Ascending aorta (tissue), 2 donors: ENCODE data around the gene SMDT1. TPM values are rescaled to one million over a fixed set of nuclear protein-coding genes. Genes with fewer than 3 reads are reported as not detected.

Experiments
- DNase-seq, 2 donors: peaks; one replicate each; pipeline ENCODE4 v3.0.0-alpha.2; 2019; ENCODE audit warnings: low spot score in 2 of 2
- H3K27ac ChIP-seq, 2 donors: fragments of 200-600 bp; sonication (generic); one replicate each; pipeline ENCODE4 v1.5.1; 2016 to 2017; ENCODE audit warnings: mild to moderate bottlenecking in 1 of 2
- H3K27me3 ChIP-seq: fragments of 200-600 bp; sonication (generic); one replicate; pipeline ENCODE4 v1.5.1; 2017
- H3K36me3 ChIP-seq, 2 donors: fragments of 200-600 bp; sonication (generic); one replicate each; pipeline ENCODE4 v1.5.1; 2016
- H3K4me1 ChIP-seq, 2 donors: fragments of 200-600 bp; sonication (generic); one replicate each; pipeline ENCODE4 v1.5.1; 2016 to 2017; ENCODE audit warnings: mild to moderate bottlenecking in 1 of 2
- H3K4me3 ChIP-seq, 2 donors: fragments of 200-600 bp; sonication (generic); one replicate each; pipeline ENCODE4 v1.5.1; 2016 to 2017; ENCODE audit warnings: mild to moderate bottlenecking in 1 of 2
- H3K9me3 ChIP-seq, 2 donors: fragments of 200-600 bp; sonication (generic); one replicate each; pipeline ENCODE4 v1.5.1; 2016
- intact Hi-C: fragments of 100-400 bp; cut with DNase I; formaldehyde crosslinking; loops from one replicate; pipeline ENCODE4 v1.15.1; 2023
- total RNA-seq: library from RNA; depleted of rRNA; stranded (reverse); fragments of >200 nt; gene quantifications from one replicate; pipeline ENCODE4 v1.1.0, GENCODE V29; 2016
- TF ChIP-seq, protein P1 (sequence below), 3 experiments: fragments of 200-600 bp in 2 of 3; fragments of 450-650 bp in 1 of 3; sonication (generic) in 2 of 3; IDR thresholded peaks; one replicate each; pipeline ENCODE4 v1.5.1; 2016 to 2019; ENCODE audit warnings: antibody characterized with exemption in 3 of 3, mild to moderate bottlenecking in 1 of 3, moderate library complexity in 1 of 3

SMDT1 gene
- total RNA-seq, 1 donor from 2014 or later, result 1.3 TPM

DNA sequence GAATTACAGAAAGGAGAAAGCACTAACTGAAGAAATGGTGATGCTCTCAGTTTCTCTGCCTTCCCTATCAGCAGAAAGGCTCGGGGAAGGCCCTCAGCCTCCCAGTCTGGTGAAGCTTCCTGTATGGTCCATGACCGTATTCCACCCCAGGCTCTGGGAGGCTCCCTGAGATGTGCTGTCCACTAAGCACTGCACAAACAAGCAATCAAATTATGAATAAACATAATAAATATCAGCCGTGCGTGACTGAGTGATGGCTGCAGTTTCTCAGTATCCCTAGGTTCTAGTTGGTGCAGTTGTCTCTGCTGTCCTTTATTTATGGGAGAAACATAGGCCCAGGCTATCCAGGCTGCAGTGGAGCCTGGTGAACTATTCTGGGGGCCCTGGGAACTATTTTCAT lies 3.6 kb downstream of the SMDT1 start:
- no peak for DNase-seq
- peaks cover 0 to 24% of the 10 kb centered on the region in 2 donors for H3K4me1 ChIP-seq
- H3K4me3 ChIP-seq, result no peak overlapping the region
- no peaks in the 10 kb centered on the region for H3K9me3 ChIP-seq
- intact Hi-C loops, result no loop called here
- H3K27ac ChIP-seq, result no peak overlapping the region
- H3K36me3 ChIP-seq, result peaks cover 34 to 48% of the 10 kb centered on the region in 2 donors
- no peaks in the 10 kb centered on the region for H3K27me3 ChIP-seq
- TF ChIP-seq, protein P1, sequence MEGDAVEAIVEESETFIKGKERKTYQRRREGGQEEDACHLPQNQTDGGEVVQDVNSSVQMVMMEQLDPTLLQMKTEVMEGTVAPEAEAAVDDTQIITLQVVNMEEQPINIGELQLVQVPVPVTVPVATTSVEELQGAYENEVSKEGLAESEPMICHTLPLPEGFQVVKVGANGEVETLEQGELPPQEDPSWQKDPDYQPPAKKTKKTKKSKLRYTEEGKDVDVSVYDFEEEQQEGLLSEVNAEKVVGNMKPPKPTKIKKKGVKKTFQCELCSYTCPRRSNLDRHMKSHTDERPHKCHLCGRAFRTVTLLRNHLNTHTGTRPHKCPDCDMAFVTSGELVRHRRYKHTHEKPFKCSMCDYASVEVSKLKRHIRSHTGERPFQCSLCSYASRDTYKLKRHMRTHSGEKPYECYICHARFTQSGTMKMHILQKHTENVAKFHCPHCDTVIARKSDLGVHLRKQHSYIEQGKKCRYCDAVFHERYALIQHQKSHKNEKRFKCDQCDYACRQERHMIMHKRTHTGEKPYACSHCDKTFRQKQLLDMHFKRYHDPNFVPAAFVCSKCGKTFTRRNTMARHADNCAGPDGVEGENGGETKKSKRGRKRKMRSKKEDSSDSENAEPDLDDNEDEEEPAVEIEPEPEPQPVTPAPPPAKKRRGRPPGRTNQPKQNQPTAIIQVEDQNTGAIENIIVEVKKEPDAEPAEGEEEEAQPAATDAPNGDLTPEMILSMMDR (IDR thresholded peaks at IDR 0.05), result no peak

DNA sequence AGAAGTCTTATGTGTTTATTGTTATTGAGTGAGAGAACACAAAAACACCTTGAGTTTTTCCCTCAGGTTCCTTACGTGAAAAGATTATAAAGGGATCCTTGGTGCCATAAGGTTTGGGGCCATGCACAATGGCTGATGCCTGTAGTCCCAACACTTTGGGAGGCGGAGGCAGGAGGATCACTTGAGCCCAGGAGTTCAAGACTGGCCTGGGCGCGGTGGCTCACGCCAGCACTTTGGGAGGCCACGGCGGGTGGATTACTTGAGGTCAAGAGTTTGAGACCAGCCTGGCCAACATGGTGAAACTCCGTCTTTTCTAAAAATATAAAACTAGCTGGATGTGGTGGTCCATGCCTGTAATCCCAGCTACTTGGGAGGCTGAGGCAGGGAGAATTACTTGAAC lies 5.4 kb downstream of the SMDT1 start:
- Histone ChIP-seq H3K4me1 (peaks cover 0 to 26% of the 10 kb centered on the region in 2 donors), H3K27me3 (no peaks in the 10 kb centered on the region), H3K27ac (no peak overlapping the region), H3K9me3 (no peaks in the 10 kb centered on the region), H3K4me3 (no peak overlapping the region), H3K36me3 (peaks cover 34 to 48% of the 10 kb centered on the region in 2 donors)
- no peak for DNase-seq
- TF ChIP-seq, protein P1 (IDR thresholded peaks at IDR 0.05), result no peak
- intact Hi-C loops, result no loop called here

DNA sequence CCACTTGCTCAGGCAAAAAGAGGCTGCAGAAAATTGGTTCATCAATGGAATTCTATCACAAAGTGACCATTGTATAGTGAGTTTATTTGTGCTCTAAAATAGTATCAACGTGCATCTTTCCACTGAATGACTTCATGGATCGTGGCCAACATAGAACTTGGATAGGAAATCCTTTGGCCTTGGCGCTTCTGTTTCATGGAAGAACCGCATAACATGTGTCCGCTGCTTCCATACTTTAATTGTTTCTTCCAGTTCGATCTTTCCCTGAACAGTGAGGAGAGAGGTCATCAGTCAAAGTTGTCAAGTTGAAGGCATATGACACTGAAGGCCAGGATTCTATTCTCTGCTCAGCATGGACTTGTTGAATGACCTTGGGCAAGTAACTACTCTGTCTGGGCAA lies 6.6 kb downstream of the SMDT1 start:
- no peak for DNase-seq
- TF ChIP-seq, protein P1 (IDR thresholded peaks at IDR 0.05), result no peak
- no peak overlapping the region for H3K4me3 ChIP-seq
- H3K4me1 ChIP-seq, result peaks cover 0 to 20% of the 10 kb centered on the region in 2 donors
- no peak overlapping the region for H3K27ac ChIP-seq
- no peaks in the 10 kb centered on the region for H3K9me3 ChIP-seq
- H3K36me3 ChIP-seq, result peaks cover 34 to 48% of the 10 kb centered on the region in 2 donors
- no peaks in the 10 kb centered on the region for H3K27me3 ChIP-seq
- intact Hi-C loops, result no loop called here

DNA sequence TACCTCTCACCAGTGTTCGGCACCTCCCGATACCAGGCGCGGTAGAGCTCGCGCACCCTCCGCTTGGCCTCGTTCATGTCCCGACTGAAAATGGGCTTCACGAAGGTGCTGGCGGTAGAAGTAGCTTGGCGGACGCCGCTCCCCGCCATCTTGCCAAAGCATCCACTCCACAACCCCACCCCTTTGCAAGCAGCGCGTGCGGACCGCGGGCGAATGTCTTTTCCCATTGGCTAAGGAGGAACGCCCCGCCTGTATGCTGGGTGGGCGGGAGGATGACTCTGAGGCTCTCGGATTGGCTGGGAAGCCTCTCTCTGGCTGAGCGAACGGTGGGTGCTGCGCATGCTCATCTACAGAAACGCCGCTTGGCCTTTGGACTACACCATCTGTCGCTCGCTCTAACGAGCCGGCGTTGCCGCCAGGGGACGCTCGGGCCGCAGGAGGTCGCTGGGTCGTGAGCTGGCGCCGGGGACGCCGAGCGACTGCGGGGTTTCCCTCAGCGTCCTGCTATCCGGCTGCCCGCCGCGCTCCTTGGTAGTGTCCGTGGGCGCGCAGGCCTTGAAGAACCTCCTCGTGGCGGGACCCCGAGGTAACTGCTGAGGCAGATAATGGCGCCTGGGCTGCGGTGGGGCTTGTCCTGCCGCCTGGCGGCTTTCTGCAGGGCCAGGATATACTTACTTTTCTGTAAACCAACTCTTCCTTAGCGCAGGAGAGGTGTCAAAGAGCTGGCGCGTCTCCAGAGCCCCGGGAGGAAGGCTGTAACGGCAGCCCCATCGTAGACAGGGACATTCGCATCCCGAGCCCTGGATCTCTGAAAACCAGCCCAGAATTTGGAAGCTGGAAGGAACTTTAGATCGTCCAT lies 11.3 kb downstream of the SMDT1 start, which contains the start of gene NDUFA6:
Gene NDUFA6 (minus strand): TSS at position 177 of the 859 bp plus-strand sequence. CDS start 28 bp downstream, at position 149.
- intact Hi-C loops, result loop anchor here (1.0 to 2.0 kb wide), 5 partner anchors 11 to 354 kb away; partner anchors contain the start of genes NAGA and TCF20
- peak within 1 kb of the TSS; percentile 93 to 97 for H3K27ac ChIP-seq
- no peaks in the 10 kb centered on the region for H3K9me3 ChIP-seq
- peak; percentile 98 to 99 for DNase-seq
- H3K4me1 ChIP-seq, result peaks cover 5 to 16% of the 10 kb centered on the region in 2 donors
- peak within 1 kb of the TSS; percentile 79 to 91 for H3K4me3 ChIP-seq
- TF ChIP-seq, protein P1 (IDR thresholded peaks at IDR 0.05), result peak; percentile 90 to 98 (median 95)
- peaks cover 7 to 16% of the 10 kb centered on the region in 2 donors for H3K36me3 ChIP-seq
- H3K27me3 ChIP-seq, result no peaks in the 10 kb centered on the region

DNA sequence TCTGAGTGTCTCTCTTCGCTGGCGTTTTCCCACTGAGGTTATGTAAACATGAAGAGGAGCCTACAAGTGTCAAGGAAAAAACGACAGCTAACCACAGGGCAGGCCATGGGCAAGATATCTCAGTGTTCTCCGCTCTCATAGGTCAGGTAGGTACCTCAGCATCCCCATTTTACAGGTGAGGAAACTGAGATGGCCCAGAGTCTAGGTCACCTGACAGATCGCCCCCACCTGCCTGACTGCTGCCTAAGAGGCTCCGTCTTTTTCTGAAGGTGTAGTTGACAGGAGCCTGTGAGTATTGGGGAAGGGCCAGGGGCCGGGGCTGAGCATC lies 11.9 kb downstream of the SMDT1 start:
- Histone ChIP-seq H3K9me3 (no peaks in the 10 kb centered on the region), H3K36me3 (peaks cover 2 to 10% of the 10 kb centered on the region in 2 donors), H3K27me3 (no peaks in the 10 kb centered on the region), H3K4me1 (peaks cover 5 to 16% of the 10 kb centered on the region in 2 donors), H3K4me3 (peak overlapping the region; percentile 79 to 91), H3K27ac (peak overlapping the region; percentile 89 to 93)
- TF ChIP-seq, protein P1 (IDR thresholded peaks at IDR 0.05), result no peak
- DNase-seq, result no peak
- intact Hi-C loops, result loop anchor here (1.0 to 2.0 kb wide), 3 partner anchors 179 to 353 kb away; partner anchors contain the start of gene TCF20
